ENCODE measurements around the gene NRK.
A peak's percentile ranks its signal among the peaks of the same experiment; 100 is the strongest.

Gene NRK

DNA sequence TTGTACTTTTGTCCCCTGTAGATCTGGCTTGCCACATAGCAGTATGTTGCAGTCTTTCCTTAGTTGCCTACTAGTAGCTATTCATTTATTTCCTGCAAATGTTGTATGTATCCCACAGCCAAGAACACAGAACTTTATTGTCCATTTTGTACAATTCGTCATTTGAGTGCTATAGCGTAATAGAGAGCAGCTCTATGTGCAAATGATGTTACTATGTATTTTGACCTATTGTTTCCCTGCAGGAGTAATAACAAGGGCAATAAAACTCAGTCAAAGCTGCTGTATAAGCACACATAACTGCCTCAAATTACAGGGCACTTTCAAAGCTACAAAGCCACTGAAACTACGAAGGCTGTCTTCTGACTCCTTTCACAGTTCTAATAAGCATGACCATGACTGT, 48.1 kb downstream of the NRK start:
- TF ChIP-seq, protein P1, sequence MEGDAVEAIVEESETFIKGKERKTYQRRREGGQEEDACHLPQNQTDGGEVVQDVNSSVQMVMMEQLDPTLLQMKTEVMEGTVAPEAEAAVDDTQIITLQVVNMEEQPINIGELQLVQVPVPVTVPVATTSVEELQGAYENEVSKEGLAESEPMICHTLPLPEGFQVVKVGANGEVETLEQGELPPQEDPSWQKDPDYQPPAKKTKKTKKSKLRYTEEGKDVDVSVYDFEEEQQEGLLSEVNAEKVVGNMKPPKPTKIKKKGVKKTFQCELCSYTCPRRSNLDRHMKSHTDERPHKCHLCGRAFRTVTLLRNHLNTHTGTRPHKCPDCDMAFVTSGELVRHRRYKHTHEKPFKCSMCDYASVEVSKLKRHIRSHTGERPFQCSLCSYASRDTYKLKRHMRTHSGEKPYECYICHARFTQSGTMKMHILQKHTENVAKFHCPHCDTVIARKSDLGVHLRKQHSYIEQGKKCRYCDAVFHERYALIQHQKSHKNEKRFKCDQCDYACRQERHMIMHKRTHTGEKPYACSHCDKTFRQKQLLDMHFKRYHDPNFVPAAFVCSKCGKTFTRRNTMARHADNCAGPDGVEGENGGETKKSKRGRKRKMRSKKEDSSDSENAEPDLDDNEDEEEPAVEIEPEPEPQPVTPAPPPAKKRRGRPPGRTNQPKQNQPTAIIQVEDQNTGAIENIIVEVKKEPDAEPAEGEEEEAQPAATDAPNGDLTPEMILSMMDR (IDR thresholded peaks at IDR 0.05): no peak

DNA sequence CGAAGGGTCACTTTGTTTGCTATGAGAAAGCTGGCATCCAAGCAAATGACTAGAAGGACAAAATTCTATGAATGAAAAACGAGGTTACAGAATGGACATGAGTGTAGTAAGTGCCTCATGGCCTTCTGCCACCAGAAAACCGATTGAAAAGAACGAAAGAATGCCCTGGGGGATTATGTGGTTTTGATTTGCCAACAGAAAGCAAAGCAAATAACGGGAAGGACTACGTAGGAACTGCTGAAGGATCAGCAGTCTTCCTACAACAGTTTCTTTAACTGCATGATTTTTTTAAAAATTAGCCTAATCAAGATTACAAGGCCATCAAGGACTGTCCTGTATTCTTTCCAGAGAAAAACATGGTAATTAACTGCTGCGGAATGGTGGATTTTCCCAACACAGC, 50.6 kb downstream of the NRK start:
- TF ChIP-seq, protein P1 (IDR thresholded peaks at IDR 0.05): no peak

GRCh38 chrX:105874790-105875189, 52.5 kb downstream of the NRK start:
- TF ChIP-seq, protein P1 (IDR thresholded peaks at IDR 0.05): no peak

DNA sequence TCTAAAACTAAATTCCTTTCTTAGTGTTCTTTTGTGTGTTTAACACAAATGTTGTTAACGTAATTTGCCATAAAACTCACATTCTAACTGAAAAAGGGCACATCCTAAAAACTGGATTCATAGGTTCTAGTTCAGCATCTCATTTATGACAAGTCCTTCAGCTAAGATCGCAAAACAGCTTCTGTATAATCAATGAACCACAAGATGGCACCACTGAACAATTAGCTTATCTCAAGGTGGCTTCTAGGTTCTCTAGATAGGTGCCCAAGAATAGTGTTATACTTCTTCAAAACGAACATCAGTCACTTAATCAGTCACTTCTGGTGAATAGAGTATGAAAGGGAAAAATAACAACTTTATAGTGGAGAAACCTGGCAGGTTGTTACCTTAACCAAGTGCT, 54.3 kb downstream of the NRK start:
- TF ChIP-seq, protein P1 (IDR thresholded peaks at IDR 0.05): peak; percentile 41; the same call in 1 of the 2 replicates

DNA sequence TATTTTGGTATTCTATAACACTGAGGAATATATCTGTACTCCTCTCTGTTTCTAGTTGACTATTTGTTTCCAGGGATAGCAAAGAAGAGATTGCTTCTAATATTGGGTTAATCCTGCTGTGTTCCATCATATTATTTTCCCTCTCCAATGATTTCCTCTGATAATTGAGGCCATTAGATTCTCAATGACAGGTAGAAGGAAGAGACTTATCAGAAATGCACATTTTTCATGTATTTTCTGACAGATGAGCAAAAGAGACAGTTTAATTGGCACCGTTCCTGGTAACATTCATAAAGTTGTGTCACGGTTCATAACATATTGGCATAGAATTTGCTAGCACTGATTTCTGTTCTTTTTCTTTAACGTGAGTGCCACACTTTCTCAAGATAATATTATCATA, 58.2 kb downstream of the NRK start:
- TF ChIP-seq, protein P1 (IDR thresholded peaks at IDR 0.05): no peak

- TF ChIP-seq, protein P1 (IDR thresholded peaks at IDR 0.05): no peak
These were observed 60.4 kb downstream of the NRK start for GRCh38 chrX:105882581-105883275.

DNA sequence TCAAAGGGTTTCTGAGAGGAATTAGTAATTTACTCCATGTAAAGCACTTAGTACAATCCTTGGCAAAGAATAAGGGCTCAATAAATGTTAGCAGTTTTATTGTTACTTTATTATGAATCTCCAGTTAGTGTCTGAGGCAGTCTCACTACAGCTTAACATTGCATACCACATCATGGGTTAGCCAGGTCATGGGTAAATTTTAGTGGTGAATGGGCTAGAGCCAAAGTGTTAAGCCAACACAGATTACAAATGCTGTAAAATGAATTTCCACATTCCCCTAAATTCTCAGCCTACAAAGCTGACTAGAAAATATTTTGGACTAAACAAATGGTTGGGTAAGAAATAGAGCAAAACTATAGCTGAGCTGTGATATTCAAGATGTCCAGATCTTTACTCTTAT, 72.4 kb downstream of the NRK start:
- TF ChIP-seq, protein P1 (IDR thresholded peaks at IDR 0.05): no peak

DNA sequence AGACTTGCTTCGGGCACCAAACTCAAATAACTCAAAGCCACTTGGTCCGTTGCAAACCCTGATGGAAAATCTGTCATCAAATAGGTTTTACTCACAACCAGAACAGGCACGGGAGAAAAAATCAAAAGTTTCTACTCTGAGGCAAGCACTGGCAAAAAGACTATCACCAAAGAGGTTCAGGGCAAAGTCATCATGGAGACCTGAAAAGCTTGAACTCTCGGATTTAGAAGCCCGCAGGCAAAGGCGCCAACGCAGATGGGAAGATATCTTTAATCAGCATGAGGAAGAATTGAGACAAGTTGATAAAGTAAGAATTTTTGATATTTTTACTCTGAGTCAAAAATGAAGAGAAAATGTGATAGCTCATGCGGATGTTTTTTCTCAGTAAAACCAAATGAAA, 87.2 kb downstream of the NRK start:
- TF ChIP-seq, protein P1 (IDR thresholded peaks at IDR 0.05): no peak

All from LNCAP (cell line).